OCI-LY3 (cell line): ENCODE measurements around the gene PNMA6E.

ENCODE experiments used
- H2AFZ ChIP-seq: fragments of 200-600, 300-600 bp; shearing (Covaris generic); 2 replicates; pipeline ENCODE4 v1.6.0; 2014; ENCODE audit warnings: antibody characterized with exemption, low read depth, low read length
- H3K27ac ChIP-seq: fragments of 200-600, 300-600 bp; sonication (generic); 2 replicates; pipeline ENCODE4 v1.5.1; 2014; ENCODE audit warnings: mild to moderate bottlenecking, low read length, moderate library complexity, mixed read lengths
- H3K27me3 ChIP-seq: fragments of 200-600, 300-600 bp; sonication (generic); 2 replicates; pipeline ENCODE4 v1.6.1; 2014; ENCODE audit warnings: low read depth, low read length, mixed read lengths
- H3K36me3 ChIP-seq: fragments of 200-600, 300-600 bp; sonication (generic); replicated peaks from 2 replicates; pipeline ENCODE3; 2014; ENCODE audit warnings: low read depth, low read length, mixed read lengths
- H3K4me1 ChIP-seq: fragments of 300-600, 200-600 bp; sonication (generic); 2 replicates; pipeline ENCODE4 v1.6.1; 2014; ENCODE audit warnings: low read length, mixed read lengths
- H3K4me2 ChIP-seq: fragments of 200-600, 300-600 bp; sonication (generic); 2 replicates; pipeline ENCODE4 v1.6.1; 2014; ENCODE audit warnings: low read length, mixed read lengths
- H3K4me3 ChIP-seq: fragments of 300-600, 200-600 bp; sonication (generic); 2 replicates; pipeline ENCODE4 v1.5.1; 2014; ENCODE audit warnings: antibody characterized with exemption, mild to moderate bottlenecking, low read length, moderate library complexity
- H3K79me2 ChIP-seq: fragments of 300-600, 200-600 bp; shearing (Covaris generic); 2 replicates; pipeline ENCODE4 v1.6.1; 2014; ENCODE audit warnings: mild to moderate bottlenecking, low read length, mixed read lengths
- H3K9ac ChIP-seq: fragments of 300-600, 200-600 bp; shearing (Covaris generic); 2 replicates; pipeline ENCODE4 v1.6.0; 2014; ENCODE audit warnings: mild to moderate bottlenecking, low read length, moderate library complexity
- H3K9me3 ChIP-seq: fragments of 200-600, 300-600 bp; shearing (Covaris generic); 2 replicates; pipeline ENCODE4 v1.6.1; 2014; ENCODE audit warnings: low read length, mixed read lengths; ENCODE audit not compliant: insufficient read depth
- H4K20me1 ChIP-seq: fragments of 200-600, 300-600 bp; sonication (generic); 2 replicates; pipeline ENCODE4 v1.6.1; 2016; ENCODE audit warnings: low read length, mixed read lengths; ENCODE audit not compliant: insufficient read depth
- EZH2phosphoT487 ChIP-seq: fragments of 200-600 bp; shearing (Covaris generic); IDR thresholded peaks from 2 replicates; pipeline ENCODE4 v1.6.1; 2018; ENCODE audit warnings: antibody characterized with exemption, mixed run types, low read depth
- TF ChIP-seq, protein P1 (sequence below): fragments of 200-600, 300-600 bp; sonication (generic); IDR thresholded peaks from 2 replicates; pipeline ENCODE4 v1.5.1; 2014; ENCODE audit warnings: antibody characterized with exemption, low read length, low read depth

Gene PNMA6E

DNA sequence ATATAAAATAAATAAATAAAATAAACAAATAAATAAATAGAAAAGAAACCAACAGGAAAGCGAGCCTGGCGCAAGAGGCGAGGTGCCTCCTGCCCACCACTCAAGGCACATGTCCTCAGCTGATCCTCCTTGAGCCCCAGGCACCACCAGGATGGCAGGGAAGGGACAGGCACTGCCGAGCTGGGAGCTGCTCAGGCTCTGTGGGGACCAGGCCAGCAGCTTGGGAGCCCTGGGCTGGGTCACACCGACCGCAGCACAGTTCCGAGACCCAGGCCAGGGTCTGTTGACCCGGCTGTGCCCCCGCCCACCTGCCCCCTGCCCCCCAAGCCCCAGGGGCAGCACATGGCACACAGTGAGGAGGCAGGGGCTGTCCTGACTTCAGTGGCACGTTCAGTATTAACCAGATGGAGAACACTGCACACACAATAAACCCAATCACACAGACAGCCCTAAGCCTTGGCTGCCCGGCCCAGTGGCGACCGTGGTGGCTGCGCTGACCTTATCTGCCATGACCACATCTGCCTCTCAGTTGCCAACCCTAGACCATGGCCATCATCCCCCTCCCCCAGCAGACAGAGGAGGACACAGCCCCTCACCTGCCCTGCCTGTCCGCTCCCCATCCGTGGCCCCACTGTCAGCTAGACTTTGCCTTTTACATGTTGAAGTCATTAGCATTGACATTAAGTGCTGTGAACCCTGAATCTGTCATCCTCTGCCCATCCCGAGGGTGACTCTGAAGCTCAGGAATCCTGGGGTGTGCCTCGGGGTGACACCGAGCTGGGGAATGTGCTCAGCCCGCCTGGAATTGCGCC lies 47.6 kb upstream of the PNMA6E start:
- no peak overlapping the region for H3K4me3 ChIP-seq
- no peaks in the 10 kb centered on the region for H3K4me1 ChIP-seq
- no peak overlapping the region for H3K4me2 ChIP-seq
- no peak overlapping the region for H3K9ac ChIP-seq
- no peaks in the 10 kb centered on the region for H3K27me3 ChIP-seq
- H2AFZ ChIP-seq, result no peak overlapping the region
- H3K9me3 ChIP-seq, result no peaks in the 10 kb centered on the region
- H3K79me2 ChIP-seq, result no peaks in the 10 kb centered on the region
- H3K27ac ChIP-seq, result no peak overlapping the region
- no peak for TF ChIP-seq EZH2phosphoT487
- TF ChIP-seq, protein P1, sequence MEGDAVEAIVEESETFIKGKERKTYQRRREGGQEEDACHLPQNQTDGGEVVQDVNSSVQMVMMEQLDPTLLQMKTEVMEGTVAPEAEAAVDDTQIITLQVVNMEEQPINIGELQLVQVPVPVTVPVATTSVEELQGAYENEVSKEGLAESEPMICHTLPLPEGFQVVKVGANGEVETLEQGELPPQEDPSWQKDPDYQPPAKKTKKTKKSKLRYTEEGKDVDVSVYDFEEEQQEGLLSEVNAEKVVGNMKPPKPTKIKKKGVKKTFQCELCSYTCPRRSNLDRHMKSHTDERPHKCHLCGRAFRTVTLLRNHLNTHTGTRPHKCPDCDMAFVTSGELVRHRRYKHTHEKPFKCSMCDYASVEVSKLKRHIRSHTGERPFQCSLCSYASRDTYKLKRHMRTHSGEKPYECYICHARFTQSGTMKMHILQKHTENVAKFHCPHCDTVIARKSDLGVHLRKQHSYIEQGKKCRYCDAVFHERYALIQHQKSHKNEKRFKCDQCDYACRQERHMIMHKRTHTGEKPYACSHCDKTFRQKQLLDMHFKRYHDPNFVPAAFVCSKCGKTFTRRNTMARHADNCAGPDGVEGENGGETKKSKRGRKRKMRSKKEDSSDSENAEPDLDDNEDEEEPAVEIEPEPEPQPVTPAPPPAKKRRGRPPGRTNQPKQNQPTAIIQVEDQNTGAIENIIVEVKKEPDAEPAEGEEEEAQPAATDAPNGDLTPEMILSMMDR, result no peak
- H4K20me1 ChIP-seq, result no peaks in the 10 kb centered on the region
- H3K36me3 ChIP-seq, result peaks cover 2% of the 10 kb centered on the region

DNA sequence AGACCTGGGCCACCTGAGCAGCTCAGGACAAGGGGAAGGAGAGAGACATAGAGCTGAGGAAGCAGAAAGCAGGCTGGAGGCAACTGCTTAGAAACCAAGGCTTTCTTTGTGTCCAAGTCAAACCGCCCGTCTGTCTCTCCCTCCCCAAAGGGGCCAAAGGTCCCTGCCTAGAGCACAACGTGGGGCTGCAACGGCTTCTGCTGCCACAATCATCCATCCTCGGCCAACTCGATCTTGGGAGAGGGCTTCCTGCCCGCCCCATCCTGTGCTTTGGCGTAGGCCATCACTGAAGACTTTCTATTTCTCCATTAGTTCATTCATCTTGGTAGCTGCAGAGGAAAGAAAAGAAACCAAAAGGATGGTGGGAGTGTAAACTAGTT lies 46.4 kb upstream of the PNMA6E start:
- TF ChIP-seq EZH2phosphoT487, result no peak
- TF ChIP-seq, protein P1, result no peak
- Histone ChIP-seq H3K4me1 (no peaks in the 10 kb centered on the region), H3K9ac (no peak overlapping the region), H3K36me3 (no peaks in the 10 kb centered on the region), H3K27me3 (no peaks in the 10 kb centered on the region), H3K9me3 (no peaks in the 10 kb centered on the region), H3K79me2 (no peaks in the 10 kb centered on the region), H4K20me1 (no peaks in the 10 kb centered on the region), H2AFZ (no peak overlapping the region), H3K4me2 (no peak overlapping the region), H3K4me3 (no peak overlapping the region), H3K27ac (no peak overlapping the region)

DNA sequence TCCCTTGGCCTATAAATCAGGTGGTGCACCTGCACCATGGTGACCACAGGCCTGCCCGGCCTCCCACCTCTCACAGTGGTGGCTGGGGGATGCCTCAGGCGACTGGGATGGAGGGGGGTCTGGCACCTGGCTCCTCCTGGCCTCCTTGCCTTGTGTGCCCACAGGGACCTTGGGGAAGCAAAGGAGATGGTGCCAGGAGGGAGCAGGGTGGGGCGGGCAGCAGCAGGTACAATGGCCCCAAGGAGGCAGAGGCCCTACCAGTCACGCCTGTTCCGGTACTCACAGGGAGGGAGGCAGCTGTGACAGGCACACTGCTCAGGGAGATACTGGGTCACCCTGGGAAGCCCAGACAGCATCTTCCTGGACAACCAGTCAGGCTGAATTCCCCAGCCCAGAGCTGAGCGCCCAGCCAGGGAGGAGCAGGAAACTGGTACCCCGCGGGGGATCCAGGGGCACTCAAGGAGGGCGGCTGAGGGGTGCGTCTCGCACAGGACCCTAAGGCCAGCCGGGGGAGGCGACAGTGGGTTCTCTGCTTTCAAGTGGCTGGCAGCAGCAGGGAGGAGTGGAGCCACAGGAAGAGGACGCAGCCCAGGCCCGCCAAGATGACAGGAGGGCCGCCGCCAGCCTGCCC lies 45.9 kb upstream of the PNMA6E start:
- TF ChIP-seq, protein P1, result no peak
- TF ChIP-seq EZH2phosphoT487, result no peak
- no peak overlapping the region for H3K9ac ChIP-seq
- no peaks in the 10 kb centered on the region for H3K9me3 ChIP-seq
- H2AFZ ChIP-seq, result no peak overlapping the region
- no peaks in the 10 kb centered on the region for H3K79me2 ChIP-seq
- no peaks in the 10 kb centered on the region for H4K20me1 ChIP-seq
- H3K4me1 ChIP-seq, result no peaks in the 10 kb centered on the region
- no peaks in the 10 kb centered on the region for H3K36me3 ChIP-seq
- H3K4me3 ChIP-seq, result no peak overlapping the region
- H3K27ac ChIP-seq, result no peak overlapping the region
- no peaks in the 10 kb centered on the region for H3K27me3 ChIP-seq
- H3K4me2 ChIP-seq, result no peak overlapping the region

DNA sequence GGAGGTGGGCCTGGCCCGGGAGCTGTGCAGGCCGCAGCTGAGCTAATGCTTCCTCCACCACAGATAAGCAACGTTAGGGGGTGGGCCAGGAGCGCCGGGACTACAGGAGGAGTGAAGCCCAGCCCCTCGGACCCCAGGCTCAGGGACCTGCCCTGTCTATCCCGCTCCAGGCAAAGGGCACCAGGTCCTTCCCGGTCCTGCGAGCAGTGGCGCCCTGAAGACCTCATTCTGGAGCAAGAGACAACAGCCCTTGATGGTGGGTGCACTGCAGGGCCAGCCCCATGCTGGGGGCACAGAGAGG lies 45.4 kb upstream of the PNMA6E start:
- TF ChIP-seq, protein P1, result no peak
- no peak for TF ChIP-seq EZH2phosphoT487
- Histone ChIP-seq H4K20me1 (no peaks in the 10 kb centered on the region), H3K27me3 (no peaks in the 10 kb centered on the region), H3K27ac (no peak overlapping the region), H3K4me1 (no peaks in the 10 kb centered on the region), H3K4me2 (no peak overlapping the region), H3K4me3 (no peak overlapping the region), H3K9ac (no peak overlapping the region), H2AFZ (no peak overlapping the region), H3K79me2 (no peaks in the 10 kb centered on the region), H3K9me3 (no peaks in the 10 kb centered on the region), H3K36me3 (no peaks in the 10 kb centered on the region)
